Choroid plexus epithelial cell (primary cell): ENCODE measurements around the gene OR1F1.

Source experiments
- DNase-seq: peaks from one replicate; pipeline ENCODE4 v3.0.0-alpha.2; 2010; ENCODE audit warnings: low read depth
- H3K4me3 ChIP-seq: 2 replicates; pipeline ENCODE4 v1.5.1; 2011; ENCODE audit warnings: low read depth, mild to moderate bottlenecking, control low read depth, low read length, moderate library complexity
- TF ChIP-seq, protein P1 (sequence below): conservative IDR thresholded peaks from 2 replicates; pipeline ENCODE4 v1.5.1; 2011; ENCODE audit warnings: low read depth, mild to moderate bottlenecking, control low read depth, inconsistent platforms, low read length, moderate library complexity

Gene OR1F1

DNA sequence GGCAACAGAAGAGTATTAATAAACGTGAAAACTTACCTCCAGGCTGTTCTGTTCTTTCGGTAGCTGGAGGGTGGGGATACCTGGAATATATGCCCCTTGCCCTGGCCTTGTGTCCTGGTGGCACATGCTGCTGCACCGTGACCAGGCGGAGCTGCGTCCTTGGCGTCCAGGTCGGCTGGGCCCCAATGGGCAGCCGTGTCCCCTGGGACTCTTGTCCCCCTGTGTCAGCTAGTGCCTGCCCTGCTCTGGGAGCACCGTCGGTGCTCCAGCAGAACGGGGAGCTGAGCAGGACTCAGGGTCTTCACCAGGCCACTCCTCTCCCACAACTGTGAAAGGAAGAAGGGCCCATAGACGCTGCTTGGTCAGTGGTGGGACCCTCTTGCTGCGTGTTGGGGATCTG lies 45.2 kb upstream of the OR1F1 start:
- no peak for DNase-seq
- TF ChIP-seq, protein P1, sequence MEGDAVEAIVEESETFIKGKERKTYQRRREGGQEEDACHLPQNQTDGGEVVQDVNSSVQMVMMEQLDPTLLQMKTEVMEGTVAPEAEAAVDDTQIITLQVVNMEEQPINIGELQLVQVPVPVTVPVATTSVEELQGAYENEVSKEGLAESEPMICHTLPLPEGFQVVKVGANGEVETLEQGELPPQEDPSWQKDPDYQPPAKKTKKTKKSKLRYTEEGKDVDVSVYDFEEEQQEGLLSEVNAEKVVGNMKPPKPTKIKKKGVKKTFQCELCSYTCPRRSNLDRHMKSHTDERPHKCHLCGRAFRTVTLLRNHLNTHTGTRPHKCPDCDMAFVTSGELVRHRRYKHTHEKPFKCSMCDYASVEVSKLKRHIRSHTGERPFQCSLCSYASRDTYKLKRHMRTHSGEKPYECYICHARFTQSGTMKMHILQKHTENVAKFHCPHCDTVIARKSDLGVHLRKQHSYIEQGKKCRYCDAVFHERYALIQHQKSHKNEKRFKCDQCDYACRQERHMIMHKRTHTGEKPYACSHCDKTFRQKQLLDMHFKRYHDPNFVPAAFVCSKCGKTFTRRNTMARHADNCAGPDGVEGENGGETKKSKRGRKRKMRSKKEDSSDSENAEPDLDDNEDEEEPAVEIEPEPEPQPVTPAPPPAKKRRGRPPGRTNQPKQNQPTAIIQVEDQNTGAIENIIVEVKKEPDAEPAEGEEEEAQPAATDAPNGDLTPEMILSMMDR: no peak
- no peak overlapping the region for H3K4me3 ChIP-seq

- DNase-seq: no peak
- no peak overlapping the region for H3K4me3 ChIP-seq
- TF ChIP-seq, protein P1: no peak
These were observed 44.8 kb upstream of the OR1F1 start for GRCh38 chr16:3143189-3143588.

GRCh38 chr16:3143598-3144320 lies 44.2 kb upstream of the OR1F1 start:
- TF ChIP-seq, protein P1: no peak
- DNase-seq: no peak
- no peak overlapping the region for H3K4me3 ChIP-seq

GRCh38 chr16:3144321-3144983 lies 43.6 kb upstream of the OR1F1 start:
- TF ChIP-seq, protein P1: no peak
- no peak overlapping the region for H3K4me3 ChIP-seq
- no peak for DNase-seq

DNA sequence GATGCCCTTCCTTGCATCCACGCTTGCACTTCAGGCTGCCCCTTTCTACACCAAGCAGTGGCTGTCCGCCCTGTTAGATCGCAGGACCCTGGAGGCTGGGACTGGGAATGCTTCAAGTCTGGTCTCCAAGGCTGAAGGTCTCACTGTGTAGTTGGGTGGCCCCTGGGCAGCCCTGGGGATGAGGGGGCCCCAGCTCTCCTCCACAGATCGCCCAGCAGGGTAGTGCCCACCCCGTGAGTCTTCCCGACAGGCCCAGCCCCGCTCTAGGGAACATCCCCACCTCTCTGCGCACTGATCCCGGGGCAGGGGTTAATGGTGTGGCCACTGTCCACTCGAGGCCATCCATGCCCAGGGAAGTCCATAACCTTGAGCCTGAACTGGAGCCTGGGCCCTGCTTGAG lies 42.9 kb upstream of the OR1F1 start:
- no peak overlapping the region for H3K4me3 ChIP-seq
- TF ChIP-seq, protein P1: no peak
- no peak for DNase-seq

DNA sequence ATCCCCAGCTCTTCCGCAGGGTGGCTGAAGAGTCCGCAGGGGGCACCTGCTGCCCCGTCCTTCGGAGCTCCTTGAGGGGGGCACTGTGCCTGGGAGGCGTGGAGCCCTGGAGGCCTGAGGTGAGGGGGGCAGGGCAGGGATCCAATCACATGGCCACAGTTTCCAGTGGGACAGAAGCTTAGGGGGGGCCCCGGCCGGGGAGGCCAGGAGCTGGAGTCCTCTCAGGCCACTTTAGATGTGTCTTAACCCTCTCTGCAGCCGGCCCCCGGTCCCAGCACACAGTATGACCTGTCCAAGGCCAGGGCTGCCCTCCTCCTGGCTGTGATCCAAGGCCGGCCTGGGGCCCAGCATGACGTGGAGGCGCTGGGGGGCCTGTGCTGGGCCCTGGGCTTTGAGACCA lies 42.3 kb upstream of the OR1F1 start:
- no peak overlapping the region for H3K4me3 ChIP-seq
- DNase-seq: no peak
- TF ChIP-seq, protein P1: no peak

- no peak for DNase-seq
- TF ChIP-seq, protein P1: no peak
- H3K4me3 ChIP-seq: no peak overlapping the region
These were observed 40.8 kb upstream of the OR1F1 start for GRCh38 chr16:3147046-3147756.
